Stimulated activated CD4-positive, alpha-beta T cell treated with anti-CD3 and anti-CD28 coated beads, TNF-alpha, amount 100 ng/mL, for 24 hours (primary cell): ENCODE data around the gene SLC1A4.
"Not testable (repeated sequence)": the region's sequence is repeated elsewhere in the genome, so short reads cannot be mapped to it uniquely, and the experiment has no call there.

ENCODE experiments used
- DNase-seq, 3 experiments: peaks; one replicate each; pipeline ENCODE4 v3.0.0-alpha.2; 2020; ENCODE audit warnings: low read depth in 3 of 3

Gene SLC1A4

GRCh38 chr2:65026154-65026553, 37.0 kb downstream of the SLC1A4 start:
- DNase-seq = no peak

- no peak for DNase-seq
These were observed 37.7 kb downstream of the SLC1A4 start for GRCh38 chr2:65026704-65027464.

GRCh38 chr2:65027616-65028244, 38.5 kb downstream of the SLC1A4 start:
- DNase-seq = no peak

- no peak for DNase-seq
These were observed 41.5 kb downstream of the SLC1A4 start for GRCh38 chr2:65030476-65031332.

GRCh38 chr2:65031341-65032018, 42.3 kb downstream of the SLC1A4 start:
- no peak for DNase-seq

GRCh38 chr2:65032019-65032975, 43.1 kb downstream of the SLC1A4 start:
- no peak for DNase-seq

- no peak for DNase-seq
These were observed 44.0 kb downstream of the SLC1A4 start for GRCh38 chr2:65033178-65033577.

GRCh38 chr2:65033667-65034066, 44.5 kb downstream of the SLC1A4 start:
- not testable (repeated sequence) for DNase-seq

GRCh38 chr2:65035351-65035943, 46.2 kb downstream of the SLC1A4 start:
- no peak for DNase-seq

- no peak for DNase-seq
These were observed 48.0 kb downstream of the SLC1A4 start for GRCh38 chr2:65037178-65037577.

GRCh38 chr2:65039640-65040039, 50.4 kb downstream of the SLC1A4 start:
- DNase-seq = no peak

- DNase-seq = peak; percentile 47 to 73 (median 61)
These were observed 51.4 kb downstream of the SLC1A4 start for GRCh38 chr2:65040400-65041261.

GRCh38 chr2:65043001-65043400, 53.8 kb downstream of the SLC1A4 start:
- DNase-seq = no peak

- DNase-seq = no peak
These were observed 55.0 kb downstream of the SLC1A4 start for GRCh38 chr2:65044097-65044735.

GRCh38 chr2:65045651-65046050, 56.5 kb downstream of the SLC1A4 start:
- DNase-seq = no peak

GRCh38 chr2:65046633-65047407, 57.6 kb downstream of the SLC1A4 start:
- no peak for DNase-seq

- DNase-seq = no peak
These were observed 59.9 kb downstream of the SLC1A4 start for GRCh38 chr2:65049010-65049639.

GRCh38 chr2:65050931-65051330, 61.7 kb downstream of the SLC1A4 start:
- DNase-seq = no peak
